ENCODE results near the gene PCP4L1.
"Not testable (repeated sequence)": the region's sequence is repeated elsewhere in the genome, so short reads cannot be mapped to it uniquely, and the experiment has no call there.

The PCP4L1 gene

GRCh38 chr1:161274874-161275273 lies 16.3 kb downstream of the PCP4L1 start:
- DNase-seq, result no peak

DNA sequence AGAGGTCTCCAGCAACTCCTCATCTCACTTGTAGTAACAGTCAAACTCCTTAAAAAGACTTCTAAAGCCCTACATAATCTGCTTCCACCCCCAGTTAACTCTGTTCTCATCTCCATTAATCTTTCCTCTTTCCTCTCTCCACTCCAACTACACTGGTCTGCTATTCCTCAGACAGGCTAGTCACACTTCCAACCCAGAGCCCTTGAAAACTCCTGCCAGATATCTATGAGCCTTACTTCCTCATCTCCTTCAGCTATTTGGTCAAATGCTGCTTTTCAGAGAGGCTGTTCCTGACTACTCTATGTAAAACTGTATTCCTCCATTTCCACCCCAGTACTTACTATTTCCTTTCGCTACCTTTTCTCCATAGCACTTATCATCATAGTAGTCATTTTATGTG lies 24.4 kb downstream of the PCP4L1 start:
- DNase-seq, result no peak

- DNase-seq, result no peak
Observed at GRCh38 chr1:161285113-161285512, 26.6 kb downstream of the PCP4L1 start.

DNA sequence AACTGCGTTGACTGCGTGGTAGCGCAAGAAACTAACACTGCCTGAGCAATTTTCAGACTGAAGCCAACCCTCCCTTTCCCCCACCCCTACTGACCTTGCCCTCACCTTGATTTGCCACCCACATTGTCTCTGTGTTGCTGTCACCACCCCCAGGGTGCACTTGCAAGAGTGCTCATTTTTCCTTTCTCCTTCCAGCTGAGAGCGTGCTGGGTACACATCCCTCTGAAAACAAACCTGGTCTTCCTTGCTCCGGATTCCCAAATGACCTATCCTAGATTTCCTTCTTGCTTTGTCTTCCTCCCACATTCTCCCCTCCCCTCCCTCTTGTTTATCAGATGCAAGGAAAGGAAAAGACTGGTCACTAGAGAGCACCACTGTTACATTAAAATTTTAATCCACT lies 27.0 kb downstream of the PCP4L1 start:
- DNase-seq, result no peak

DNA sequence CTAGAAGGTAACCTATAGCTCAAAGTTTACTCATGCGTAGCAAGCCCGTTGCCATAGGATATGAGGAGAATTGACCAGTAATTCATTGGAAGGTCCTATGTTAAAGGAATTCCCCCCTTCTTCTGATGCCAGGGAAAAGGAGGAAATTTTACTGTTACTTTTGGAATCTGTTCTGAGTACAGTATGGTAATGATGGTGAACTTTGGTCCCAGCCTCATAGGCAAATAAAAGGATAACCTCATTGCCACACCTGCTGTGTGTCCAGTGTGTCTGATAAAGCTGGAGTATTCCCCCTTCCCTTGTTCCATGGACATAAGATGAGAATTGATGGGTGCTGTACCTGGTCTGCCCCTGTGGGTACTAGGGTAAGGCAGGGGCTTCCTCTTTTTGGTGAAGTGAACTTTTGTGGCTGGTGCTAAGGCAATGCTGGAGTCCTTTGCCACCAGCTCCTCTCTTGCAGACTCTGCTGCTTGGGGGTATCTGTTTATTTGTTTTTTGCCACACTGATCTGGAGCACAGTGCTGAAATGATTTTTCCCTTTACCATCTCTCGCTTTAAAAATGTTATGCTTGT lies 29.0 kb downstream of the PCP4L1 start:
- DNase-seq, result no peak

DNA sequence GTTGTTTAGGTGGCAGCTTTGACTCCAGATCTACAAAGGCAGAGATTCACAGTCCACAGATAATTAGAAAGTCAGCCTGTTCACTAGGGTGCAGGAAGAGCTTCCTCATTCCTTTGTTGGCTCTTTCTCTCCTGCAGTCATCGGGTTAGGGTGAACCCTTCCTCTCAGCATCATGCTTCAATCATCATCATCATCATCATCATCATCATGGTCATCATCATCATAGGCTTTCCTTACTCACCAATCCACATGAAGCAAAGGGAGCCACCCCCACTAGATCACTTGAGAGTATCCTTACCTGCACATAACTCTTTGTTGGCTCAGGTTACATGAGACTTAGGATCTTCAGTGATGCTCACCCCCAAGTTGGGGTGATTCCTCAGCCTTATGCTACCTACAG lies 32.2 kb downstream of the PCP4L1 start:
- DNase-seq, result no peak

- DNase-seq, result no peak
Observed at GRCh38 chr1:161297415-161297814, 38.9 kb downstream of the PCP4L1 start.

DNA sequence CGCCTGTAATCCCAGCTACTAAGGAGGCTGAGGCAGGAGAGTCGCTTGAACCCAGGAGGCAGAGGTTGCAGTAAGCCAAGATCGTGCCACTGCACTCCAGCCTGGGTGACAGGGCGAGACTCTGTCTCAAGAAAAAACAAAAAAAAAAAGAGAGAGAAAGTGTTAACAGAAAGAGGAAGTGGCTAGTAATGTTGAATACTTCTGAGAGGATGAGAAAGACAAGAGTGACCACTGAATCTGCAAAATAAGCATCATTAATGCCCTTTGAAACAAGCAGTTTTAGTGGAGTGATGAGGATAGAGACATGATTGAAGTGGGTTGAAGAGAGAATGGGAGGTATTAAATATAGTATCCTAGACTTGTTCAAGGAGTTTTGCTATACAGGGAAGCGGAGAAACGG lies 39.6 kb downstream of the PCP4L1 start:
- no peak for DNase-seq

DNA sequence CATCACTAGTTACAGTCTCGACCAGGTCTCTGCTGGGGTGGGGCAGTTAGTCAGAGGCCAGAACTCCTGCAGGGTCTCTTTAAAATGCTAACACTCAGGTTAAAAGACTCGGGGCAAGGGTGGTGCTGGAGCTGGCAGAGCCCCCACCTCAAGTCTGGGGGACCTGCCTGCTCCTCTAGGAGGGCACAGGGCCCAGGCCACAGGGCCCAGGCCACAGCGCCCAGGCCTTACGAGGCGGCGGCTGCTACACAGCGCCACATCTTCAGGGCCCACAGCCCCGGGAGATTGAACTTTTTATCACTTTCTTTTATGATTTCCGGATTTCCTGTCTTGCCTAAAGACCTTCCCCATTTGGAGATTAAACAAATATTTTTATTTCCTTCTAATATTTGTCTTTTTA lies 40.8 kb downstream of the PCP4L1 start:
- no peak for DNase-seq

DNA sequence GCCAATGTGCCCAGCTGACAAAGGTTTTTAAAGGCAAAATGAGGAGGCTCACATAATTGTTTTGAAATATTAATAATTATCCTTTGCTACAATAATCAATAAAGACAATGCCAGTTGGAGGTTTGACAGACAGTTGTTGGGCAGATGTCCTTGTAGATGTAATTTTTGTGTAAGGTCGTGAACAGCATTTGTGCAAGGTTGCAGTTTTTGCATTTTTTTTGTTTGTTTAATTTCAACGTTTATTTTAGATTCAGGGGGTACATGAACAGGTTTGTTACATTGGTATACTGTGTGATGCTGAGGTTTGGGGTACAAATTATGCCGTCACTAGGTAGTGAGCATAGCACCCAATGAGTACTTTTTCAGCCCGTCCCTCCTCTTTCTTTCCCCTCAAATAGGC lies 41.9 kb downstream of the PCP4L1 start:
- DNase-seq, result no peak

DNA sequence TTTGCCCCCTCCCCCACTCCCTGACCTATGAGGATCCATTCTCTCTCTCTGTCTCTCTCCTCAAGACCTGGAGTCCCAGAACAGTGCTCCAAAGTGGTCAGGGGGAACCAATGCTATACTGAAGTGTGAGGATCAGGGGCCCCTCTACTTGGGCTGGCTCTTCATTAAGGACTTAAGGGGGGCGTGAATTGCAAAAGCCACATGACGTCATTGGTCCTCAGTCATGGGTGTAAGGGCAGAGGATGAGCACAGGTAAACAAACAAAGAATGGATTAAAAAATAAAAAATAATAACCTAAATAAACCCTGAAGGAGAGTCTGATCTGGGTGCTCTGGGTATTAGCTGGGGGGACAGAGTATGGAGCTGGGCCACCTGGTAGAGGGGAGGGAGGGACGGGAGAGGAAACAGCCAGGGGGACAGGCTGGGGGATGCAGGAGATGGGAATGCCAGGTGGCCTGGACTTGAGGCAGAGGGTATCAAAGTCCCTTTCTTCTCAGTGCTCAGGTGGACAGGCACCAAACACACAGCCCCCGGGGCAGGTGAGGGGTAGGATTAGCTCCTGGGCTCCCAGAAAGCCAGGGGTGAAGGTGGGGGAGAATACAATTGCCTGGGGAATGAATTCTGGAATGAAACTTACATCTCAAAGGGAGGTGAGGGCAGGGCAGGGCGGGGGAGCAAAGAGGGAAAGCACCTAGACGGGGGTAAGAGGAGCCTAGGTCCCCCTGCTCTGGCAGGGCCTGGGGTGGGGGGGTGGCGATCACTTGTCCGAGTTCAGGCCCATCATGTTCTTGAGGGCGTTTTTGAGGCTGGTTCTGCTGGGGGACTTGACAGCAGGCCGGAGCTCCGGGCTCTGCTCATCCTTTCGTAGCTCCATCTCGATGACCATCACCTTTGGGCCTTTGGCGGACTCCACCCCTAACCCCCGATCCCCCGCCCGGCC lies 46.7 kb downstream of the PCP4L1 start:
- DNase-seq, result no peak

- DNase-seq, result no peak
Observed at GRCh38 chr1:161305867-161306519, 47.4 kb downstream of the PCP4L1 start.

- DNase-seq, result no peak
Observed at GRCh38 chr1:161307230-161307768, 48.8 kb downstream of the PCP4L1 start.

DNA sequence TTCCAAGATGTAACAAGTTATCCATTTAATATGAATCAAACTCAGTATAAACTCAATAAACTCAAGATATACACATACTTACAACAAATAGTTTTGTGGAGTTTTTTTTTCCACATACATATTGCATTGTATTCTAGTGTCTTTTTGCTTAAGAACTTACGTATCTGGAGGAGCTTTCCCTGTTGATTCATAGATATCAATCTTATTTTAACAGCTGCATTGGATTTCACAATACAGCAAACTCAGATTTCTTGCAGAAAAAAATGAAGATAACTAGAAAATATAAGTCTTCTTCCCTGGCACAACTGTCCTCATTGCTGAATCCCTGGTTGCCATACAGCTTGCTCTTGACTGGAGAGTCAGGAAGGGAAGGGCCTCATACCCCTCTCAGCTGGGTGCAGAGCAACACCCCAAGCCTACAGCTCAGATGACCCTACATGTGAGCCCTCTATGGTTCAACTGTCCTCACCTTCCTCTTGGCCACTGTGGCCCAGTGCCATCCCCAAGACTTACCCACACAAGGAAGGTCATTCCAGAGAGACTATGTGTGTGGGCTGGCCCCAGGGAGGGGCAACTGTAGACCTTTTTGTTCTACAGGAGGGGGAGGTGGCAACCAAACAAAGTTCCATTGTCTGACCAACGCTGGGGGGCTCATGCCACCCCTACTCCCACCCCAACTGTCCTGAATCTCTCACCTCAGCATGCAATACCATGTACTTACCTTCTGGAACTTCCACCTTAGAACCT lies 49.5 kb downstream of the PCP4L1 start:
- DNase-seq, result no peak

DNA sequence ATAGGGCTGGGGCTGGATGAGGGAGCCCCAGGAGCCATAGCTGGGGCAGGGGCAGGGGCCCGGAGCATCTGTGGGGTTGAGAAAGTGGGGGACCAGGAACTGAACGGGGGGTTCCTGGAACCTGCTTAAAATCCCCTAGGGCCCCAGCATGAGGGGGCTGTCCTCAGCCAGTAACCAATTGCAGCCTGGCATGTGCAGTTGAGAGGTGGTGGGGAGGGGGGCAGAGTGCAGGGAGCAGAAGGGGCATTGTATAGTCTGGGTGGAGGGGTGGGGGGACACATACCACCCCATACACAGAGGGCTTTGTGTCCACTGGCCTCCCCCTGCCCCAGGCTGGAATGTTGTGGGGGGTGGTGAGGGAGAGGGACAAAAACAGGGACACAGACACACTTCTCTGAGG lies 51.3 kb downstream of the PCP4L1 start, which contains the start of gene MPZ:
Gene MPZ (minus strand): TSS at position 101 of the 400 bp plus-strand sequence. CDS start 63 bp downstream, at position 38.
- DNase-seq, result no peak

DNA sequence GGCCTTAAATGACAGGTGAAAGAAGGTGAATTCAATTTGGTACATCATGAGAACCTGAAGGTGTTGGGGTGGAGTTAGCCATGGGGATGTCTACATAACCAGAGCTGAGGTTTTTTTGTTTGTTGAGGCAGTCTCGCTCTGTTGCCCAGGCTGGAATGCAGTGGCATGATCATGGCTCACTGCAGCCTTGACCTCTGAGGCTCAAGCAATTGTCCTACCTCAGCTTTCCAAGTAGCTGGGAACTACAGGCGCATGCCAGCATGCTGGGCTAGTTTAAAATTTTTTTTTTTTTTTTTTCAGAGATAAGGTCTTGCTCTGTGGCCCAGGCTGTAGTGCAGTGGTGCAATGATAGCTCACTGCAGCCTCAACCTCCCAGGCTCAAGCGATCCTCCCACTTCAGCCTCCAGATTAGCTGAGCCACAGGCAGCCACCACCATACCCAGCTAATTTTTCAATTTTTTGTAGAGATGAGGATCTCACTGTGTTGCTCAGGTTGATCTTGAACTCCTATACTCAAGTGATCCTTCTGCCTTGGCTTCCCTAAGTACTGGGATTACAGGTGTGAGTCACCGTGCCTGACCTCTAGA lies 53.1 kb downstream of the PCP4L1 start:
- DNase-seq, result no peak

DNA sequence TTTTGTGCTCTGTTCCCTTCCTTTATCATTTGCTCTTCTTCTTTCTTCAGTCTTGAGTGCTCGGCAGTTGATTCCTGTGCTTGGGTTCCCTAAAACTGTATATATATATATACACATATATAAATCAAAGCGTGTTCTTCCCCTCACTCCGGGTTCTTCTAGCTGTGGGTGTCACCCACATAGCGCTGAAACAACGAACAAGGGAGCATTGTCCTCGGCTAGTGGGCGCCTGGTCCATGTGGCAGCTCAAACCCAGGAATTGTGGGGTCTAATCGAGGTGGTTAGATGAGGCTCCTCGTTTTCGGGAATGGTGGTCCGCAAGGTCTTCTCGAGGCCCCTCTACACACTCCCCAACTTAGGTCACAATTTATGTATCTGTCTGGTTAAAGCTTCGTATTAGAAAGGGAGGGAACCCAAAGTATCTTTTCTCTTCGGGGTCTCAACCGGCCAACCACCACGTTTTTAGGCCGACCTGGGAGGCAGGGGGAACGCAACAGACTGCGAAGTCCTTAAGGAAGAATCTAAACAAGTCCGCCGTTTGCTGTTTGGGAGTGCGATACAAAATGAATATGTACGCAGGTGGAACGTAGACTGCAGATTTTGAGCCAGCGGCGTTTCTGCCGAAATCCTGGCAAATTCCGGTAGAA lies 55.1 kb downstream of the PCP4L1 start:
- DNase-seq, result no peak

DNA sequence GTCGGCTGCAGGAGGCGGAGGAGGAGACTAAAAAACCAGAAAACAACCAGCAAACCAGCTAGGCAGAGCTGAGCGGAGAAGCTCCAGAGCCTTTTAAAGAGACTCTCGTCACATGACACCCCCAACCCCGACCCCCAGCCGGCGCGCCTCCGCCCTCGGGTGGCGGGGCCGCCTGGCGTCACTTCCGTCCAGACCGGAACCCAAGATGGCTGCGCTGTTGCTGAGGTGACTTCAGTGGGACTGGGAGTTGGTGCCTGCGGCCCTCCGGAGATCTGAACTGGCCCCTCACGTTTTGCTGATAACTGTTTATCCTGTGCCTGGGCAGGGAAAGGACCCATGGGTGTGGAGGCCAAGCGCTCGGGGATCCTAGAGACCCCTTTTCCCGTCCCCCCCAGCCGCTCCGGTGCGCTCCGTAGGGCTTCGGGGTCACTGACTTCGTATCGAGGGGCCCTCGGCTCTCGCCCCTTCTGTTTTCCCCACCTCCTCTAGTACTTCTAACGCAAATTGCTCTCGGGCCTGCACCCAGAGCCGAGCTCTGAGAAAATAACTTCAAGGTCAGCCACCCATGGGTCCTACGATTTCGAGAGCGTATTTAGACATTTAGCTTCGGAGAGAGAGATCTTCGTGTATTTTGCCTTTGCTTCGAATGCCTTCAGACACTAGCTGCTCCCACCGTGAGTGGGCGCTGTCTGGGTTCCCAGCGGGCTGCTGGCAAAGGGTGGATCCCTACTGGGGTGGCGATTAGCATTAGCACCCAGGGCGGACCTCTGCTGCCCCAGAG lies 55.8 kb downstream of the PCP4L1 start, which contains the start of gene SDHC:
Gene SDHC (plus strand): TSS at position 181 of the 781 bp plus-strand sequence. CDS start 25 bp downstream, at position 206.
- peak; percentile 83 for DNase-seq

GRCh38 chr1:161315841-161316674 lies 57.5 kb downstream of the PCP4L1 start:
- not testable (repeated sequence) for DNase-seq

- DNase-seq, result no peak
Observed at GRCh38 chr1:161324020-161324419, 65.5 kb downstream of the PCP4L1 start.
